Glutamatergic neuron (in vitro differentiated cells): ENCODE measurements around the gene ESR1. TPM values are rescaled to one million over a fixed set of nuclear protein-coding genes. Genes with fewer than 3 reads are reported as not detected.

Source experiments
- DNase-seq: peaks from one replicate; pipeline ENCODE4 v3.0.0; 2022
- H3K27ac Mint-ChIP-seq: one replicate; pipeline ENCODE4 v1.8.0; 2020; ENCODE audit warnings: mild to moderate bottlenecking, mixed read lengths, inconsistent platforms; ENCODE audit not compliant: unreplicated experiment
- H3K27me3 Mint-ChIP-seq: one replicate; pipeline ENCODE4 v1.8.0; 2020; ENCODE audit warnings: mild to moderate bottlenecking, moderate library complexity, mixed read lengths, inconsistent platforms; ENCODE audit not compliant: unreplicated experiment
- H3K36me3 Mint-ChIP-seq: one replicate; pipeline ENCODE4 v1.8.0; 2020; ENCODE audit warnings: mild to moderate bottlenecking, mixed read lengths, inconsistent platforms; ENCODE audit not compliant: unreplicated experiment
- H3K4me1 Mint-ChIP-seq: one replicate; pipeline ENCODE4 v1.8.0; 2020; ENCODE audit warnings: mild to moderate bottlenecking, low read depth, mixed read lengths, inconsistent platforms; ENCODE audit not compliant: unreplicated experiment
- H3K4me3 Mint-ChIP-seq: one replicate; pipeline ENCODE4 v1.8.0; 2020; ENCODE audit warnings: mild to moderate bottlenecking, mixed read lengths, inconsistent platforms; ENCODE audit not compliant: unreplicated experiment
- H3K9me3 Mint-ChIP-seq: one replicate; pipeline ENCODE4 v1.8.0; 2020; ENCODE audit warnings: mild to moderate bottlenecking, moderate library complexity, mixed read lengths, inconsistent platforms; ENCODE audit not compliant: unreplicated experiment
- total RNA-seq: library from RNA; stranded (reverse); fragmentation: NEBNext Ultra II Directional; extraction: Animal tissue kit (Norgen Biotek cat#: 25700); gene quantifications from one replicate; pipeline ENCODE4 v1.2.1, GENCODE V29; 2021; ENCODE audit not compliant: unreplicated experiment
- TF ChIP-seq, protein P1 (sequence below): fragments of 200-600 bp; sonication (generic); IDR thresholded peaks from one replicate; pipeline ENCODE4 v1.5.0; 2021; ENCODE audit not compliant: partially characterized antibody, unreplicated experiment

The ESR1 gene
- total RNA-seq, 1 donor from 2014 or later = not detected

DNA sequence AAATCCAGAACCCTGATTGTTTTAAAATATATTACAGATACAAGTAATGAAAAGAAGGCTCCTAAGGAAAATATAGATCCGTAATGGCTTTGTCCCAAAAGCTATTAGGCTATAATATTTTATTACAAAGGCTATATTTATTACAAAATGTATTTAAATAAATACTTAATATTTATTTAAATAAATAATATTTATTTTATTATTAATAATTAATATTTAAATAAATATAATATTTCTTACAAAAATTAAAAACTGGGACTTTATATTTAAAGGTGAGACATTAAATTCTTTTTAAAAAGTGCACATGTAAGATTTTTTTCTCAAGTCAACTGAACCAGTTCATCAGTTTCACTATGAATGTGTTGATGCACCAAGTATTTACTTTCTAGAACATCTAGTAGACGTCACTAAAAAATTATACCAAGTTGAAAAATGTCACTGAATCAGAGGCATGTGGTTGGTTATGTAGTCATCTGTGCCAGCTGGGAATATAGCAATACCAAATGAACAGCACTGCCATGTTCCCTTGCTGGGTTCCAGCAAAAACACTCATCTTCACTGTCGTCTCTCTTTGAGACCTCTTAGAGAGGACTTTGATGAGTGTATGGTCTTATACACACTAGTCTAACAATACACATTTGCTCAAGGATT, 278.9 kb downstream of the ESR1 start:
- Mint-ChIP-seq H3K27ac (no peak overlapping the region), H3K4me1 (no peaks in the 10 kb centered on the region), H3K9me3 (peaks cover 2% of the 10 kb centered on the region)

DNA sequence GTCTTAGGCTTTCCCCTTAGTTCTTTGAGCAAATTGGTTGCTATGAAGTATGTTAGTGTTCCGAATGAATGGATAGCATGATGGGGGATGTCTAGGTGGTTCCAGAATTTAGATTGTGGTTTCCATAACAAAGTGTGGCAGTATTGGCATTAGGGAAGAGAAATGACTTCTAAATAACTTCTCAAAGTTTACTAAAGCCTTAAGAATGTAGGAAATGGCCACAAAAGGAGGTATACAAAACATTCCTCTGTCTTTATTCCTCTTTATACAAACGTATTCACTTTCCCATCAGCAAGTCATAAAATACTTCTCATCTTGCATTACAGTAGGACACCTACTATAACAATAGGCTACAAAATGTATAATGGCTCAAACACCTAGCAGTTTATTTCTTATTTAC, 279.6 kb downstream of the ESR1 start:
- no peak for DNase-seq
- Mint-ChIP-seq H3K36me3 (no peaks in the 10 kb centered on the region), H3K27me3 (peaks cover 2% of the 10 kb centered on the region), H3K4me1 (no peaks in the 10 kb centered on the region), H3K4me3 (no peak overlapping the region), H3K27ac (no peak overlapping the region), H3K9me3 (peaks cover 2% of the 10 kb centered on the region)
- TF ChIP-seq, protein P1, sequence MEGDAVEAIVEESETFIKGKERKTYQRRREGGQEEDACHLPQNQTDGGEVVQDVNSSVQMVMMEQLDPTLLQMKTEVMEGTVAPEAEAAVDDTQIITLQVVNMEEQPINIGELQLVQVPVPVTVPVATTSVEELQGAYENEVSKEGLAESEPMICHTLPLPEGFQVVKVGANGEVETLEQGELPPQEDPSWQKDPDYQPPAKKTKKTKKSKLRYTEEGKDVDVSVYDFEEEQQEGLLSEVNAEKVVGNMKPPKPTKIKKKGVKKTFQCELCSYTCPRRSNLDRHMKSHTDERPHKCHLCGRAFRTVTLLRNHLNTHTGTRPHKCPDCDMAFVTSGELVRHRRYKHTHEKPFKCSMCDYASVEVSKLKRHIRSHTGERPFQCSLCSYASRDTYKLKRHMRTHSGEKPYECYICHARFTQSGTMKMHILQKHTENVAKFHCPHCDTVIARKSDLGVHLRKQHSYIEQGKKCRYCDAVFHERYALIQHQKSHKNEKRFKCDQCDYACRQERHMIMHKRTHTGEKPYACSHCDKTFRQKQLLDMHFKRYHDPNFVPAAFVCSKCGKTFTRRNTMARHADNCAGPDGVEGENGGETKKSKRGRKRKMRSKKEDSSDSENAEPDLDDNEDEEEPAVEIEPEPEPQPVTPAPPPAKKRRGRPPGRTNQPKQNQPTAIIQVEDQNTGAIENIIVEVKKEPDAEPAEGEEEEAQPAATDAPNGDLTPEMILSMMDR = no peak

More for the DNA sequence above, 278.9 kb downstream of the ESR1 start:
- no peaks in the 10 kb centered on the region for H3K36me3 Mint-ChIP-seq
- DNase-seq = no peak
- H3K4me3 Mint-ChIP-seq = no peak overlapping the region
- peaks cover 2% of the 10 kb centered on the region for H3K27me3 Mint-ChIP-seq
- TF ChIP-seq, protein P1 = no peak

DNA sequence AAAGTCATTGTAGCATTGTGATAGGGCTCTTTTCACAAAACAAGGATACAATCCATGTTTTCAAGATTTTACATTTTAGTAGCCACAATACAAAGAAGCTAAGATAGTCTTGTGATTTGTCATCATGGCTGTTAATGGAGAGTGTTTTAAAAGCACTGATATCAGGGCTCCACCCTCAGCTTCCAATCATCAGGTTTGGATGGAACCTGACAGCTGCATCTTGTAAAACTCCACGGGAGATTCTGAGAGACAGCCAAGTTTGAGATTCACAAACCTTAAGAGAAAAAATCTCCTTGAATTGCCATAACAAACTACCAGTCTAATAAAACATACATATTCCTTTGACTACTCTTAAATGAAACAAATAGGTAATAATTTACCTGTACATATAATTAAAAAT, 280.2 kb downstream of the ESR1 start:
- Mint-ChIP-seq H3K4me1 (no peaks in the 10 kb centered on the region), H3K4me3 (no peak overlapping the region), H3K27me3 (peaks cover 2% of the 10 kb centered on the region), H3K36me3 (no peaks in the 10 kb centered on the region), H3K27ac (no peak overlapping the region), H3K9me3 (peaks cover 2% of the 10 kb centered on the region)
- TF ChIP-seq, protein P1 = no peak
- no peak for DNase-seq

DNA sequence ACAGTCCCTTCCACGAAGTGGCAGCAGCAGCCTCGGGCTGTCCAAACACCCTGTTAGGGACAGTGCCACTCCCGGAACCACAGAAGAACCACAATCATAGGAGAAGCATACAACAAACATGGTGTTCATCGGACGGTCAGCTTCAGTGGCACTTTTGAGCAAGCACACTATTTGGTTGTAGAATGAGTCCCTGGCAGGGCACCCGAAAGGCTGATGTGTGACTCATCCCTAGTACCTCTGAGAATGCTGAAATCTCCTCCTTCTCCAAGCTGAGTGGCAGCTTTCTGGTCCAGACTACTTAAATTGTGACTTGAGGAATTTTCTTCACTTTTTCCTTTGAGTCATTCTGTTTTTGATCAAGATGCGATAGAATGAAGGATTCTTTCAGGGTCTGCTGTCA, 282.5 kb downstream of the ESR1 start:
- Mint-ChIP-seq H3K27me3 (peaks cover 2% of the 10 kb centered on the region), H3K27ac (no peak overlapping the region), H3K36me3 (no peaks in the 10 kb centered on the region), H3K4me1 (peaks cover 3% of the 10 kb centered on the region), H3K4me3 (no peak overlapping the region), H3K9me3 (peaks cover 2% of the 10 kb centered on the region)
- TF ChIP-seq, protein P1 = no peak
- no peak for DNase-seq

DNA sequence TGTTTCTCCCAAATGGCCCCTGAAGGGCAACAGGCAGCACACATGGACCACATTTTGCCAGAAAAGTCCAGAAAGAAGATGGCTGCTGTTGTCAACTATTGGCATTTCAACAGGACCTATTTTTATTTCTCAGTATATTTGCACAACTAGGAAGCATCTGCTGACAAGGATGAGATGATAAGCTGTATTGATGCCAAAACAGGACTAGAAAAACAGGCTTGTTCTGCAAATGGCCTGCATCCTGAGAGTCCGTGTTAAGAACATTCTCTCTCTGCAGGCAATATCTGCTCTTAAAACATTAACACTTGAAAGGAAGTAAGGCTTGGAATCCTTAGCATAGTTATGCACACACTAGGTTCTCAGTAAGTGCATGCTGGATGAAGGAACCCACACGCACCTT, 283.7 kb downstream of the ESR1 start:
- Mint-ChIP-seq H3K36me3 (no peaks in the 10 kb centered on the region), H3K27me3 (peaks cover 2% of the 10 kb centered on the region), H3K27ac (no peak overlapping the region), H3K9me3 (no peaks in the 10 kb centered on the region), H3K4me1 (peaks cover 3% of the 10 kb centered on the region), H3K4me3 (no peak overlapping the region)
- DNase-seq = no peak
- TF ChIP-seq, protein P1 = no peak
